HepG2 (cell line): ENCODE results near the gene ALK. TPM values are rescaled to one million over a fixed set of nuclear protein-coding genes. Genes with fewer than 3 reads are reported as not detected.

ENCODE experiments used
- CHD2 ChIP-seq: IDR thresholded peaks from 2 replicates; pipeline ENCODE4 v1.6.1; 2011; ENCODE audit warnings: low read depth, low read length, improper control_type of control experiment
- FLYWCH1 ChIP-seq: sonication (generic); formaldehyde crosslinking; IDR thresholded peaks from 2 replicates; pipeline ENCODE4 v1.8.1; 2023; ENCODE audit warnings: mild to moderate bottlenecking, missing genetic modification reagents
- MED8 ChIP-seq: sonication (generic); formaldehyde crosslinking; IDR thresholded peaks from 2 replicates; pipeline ENCODE4 v1.8.1; 2023; ENCODE audit warnings: mild to moderate bottlenecking, missing genetic modification reagents; ENCODE audit not compliant: insufficient replicate concordance
- RFX3 ChIP-seq: IDR thresholded peaks from 2 replicates; pipeline ENCODE4 v1.6.1; 2016; ENCODE audit warnings: missing biosample characterization, missing genetic modification reagents
- SALL2 ChIP-seq: sonication (generic); formaldehyde crosslinking; IDR thresholded peaks from 2 replicates; pipeline ENCODE4 v1.8.1; 2023; ENCODE audit warnings: mild to moderate bottlenecking, missing genetic modification reagents, inconsistent platforms
- SIX4 ChIP-seq: sonication (generic); formaldehyde crosslinking; IDR thresholded peaks from 2 replicates; pipeline ENCODE4 v1.4.0; 2020; ENCODE audit warnings: missing genetic modification reagents
- SYNCRIP ChIP-seq: fragments of 200-400 bp; formaldehyde crosslinking; IDR thresholded peaks from 2 replicates; pipeline ENCODE4 v1.6.1; 2018; ENCODE audit warnings: mild to moderate bottlenecking, low read depth, low read length; ENCODE audit not compliant: insufficient read depth
- ZNF143 ChIP-seq: sonication (generic); formaldehyde crosslinking; IDR thresholded peaks from 2 replicates; pipeline ENCODE4 v1.4.0; 2020; ENCODE audit warnings: missing genetic modification reagents
- ZSCAN25 ChIP-seq: sonication (generic); formaldehyde crosslinking; IDR thresholded peaks from 2 replicates; pipeline ENCODE4 v1.8.0; 2022; ENCODE audit warnings: mild to moderate bottlenecking, missing genetic modification reagents
- polyA plus RNA-seq, 8 experiments: library from polyadenylated mRNA; depleted of rRNA in 3 of 8; stranded (reverse) in 7 of 8; unstranded in 1 of 8; fragments of >200 nt; fragmentation: Illumina TruSeq in 4 of 8; extraction: Trizol in 4 of 8; gene quantifications; 2 replicates each; pipeline versions ENCODE4 v1.2.1 to v1.2.3, GENCODE V29; 2011 to 2016; ENCODE audit warnings: low read depth in 4 of 8, missing spikeins in 1 of 8, mixed read lengths in 1 of 8; ENCODE audit not compliant: insufficient read depth in 1 of 8
- total RNA-seq, 5 experiments: library from RNA; depleted of rRNA; stranded (reverse); fragments of >200 nt; fragmentation: Illumina TruSeq; extraction: Trizol; gene quantifications; 2 replicates each; pipeline ENCODE4 v1.2.3, GENCODE V29; 2016; ENCODE audit warnings: low read depth in 1 of 5
- TF ChIP-seq, protein P1 (sequence below): sonication (generic); formaldehyde crosslinking; IDR thresholded peaks from 2 replicates; pipeline ENCODE4 v1.4.0; 2020; ENCODE audit warnings: missing genetic modification reagents, borderline replicate concordance
- TF ChIP-seq, protein P2 (sequence below): IDR thresholded peaks from 2 replicates; pipeline ENCODE4 v1.6.1; 2016

ALK gene
- total and polyA plus RNA-seq, 2 of the 13 experiments (the other 11 are each of a cell fraction or from before 2014, with no cell fraction given): not detected

DNA sequence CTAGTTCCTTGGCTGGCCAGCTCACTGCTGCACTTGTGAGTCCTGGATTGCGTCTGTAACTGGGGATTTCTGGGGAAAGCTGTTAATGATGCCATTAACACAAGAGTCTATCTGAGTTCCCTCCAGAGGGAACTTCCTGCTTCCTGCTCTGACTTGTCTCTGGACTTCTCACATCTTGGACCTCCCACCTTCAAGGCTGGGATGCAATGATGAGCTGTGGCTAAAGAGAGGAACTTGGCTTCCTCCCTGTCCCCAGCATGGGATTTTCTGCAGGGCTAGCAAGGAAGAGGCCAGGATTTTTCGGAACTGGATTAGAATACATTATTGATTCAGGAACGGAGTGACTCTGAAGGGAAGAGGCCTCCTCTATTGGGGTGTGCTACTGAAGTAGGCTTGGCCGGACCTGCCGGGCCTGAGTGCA is 650.7 kb downstream of the ALK start (continued):
- TF ChIP-seq ZNF143 (CRISPR knock-in tag) (no peak), SALL2 (CRISPR knock-in tag) (no peak), SYNCRIP (no peak), MED8 (CRISPR knock-in tag) (no peak), FLYWCH1 (CRISPR knock-in tag) (no peak), SIX4 (CRISPR knock-in tag) (no peak), RFX3 (CRISPR knock-in tag) (no peak), ZSCAN25 (CRISPR knock-in tag) (no peak), CHD2 (no peak)
- TF ChIP-seq, protein P1, sequence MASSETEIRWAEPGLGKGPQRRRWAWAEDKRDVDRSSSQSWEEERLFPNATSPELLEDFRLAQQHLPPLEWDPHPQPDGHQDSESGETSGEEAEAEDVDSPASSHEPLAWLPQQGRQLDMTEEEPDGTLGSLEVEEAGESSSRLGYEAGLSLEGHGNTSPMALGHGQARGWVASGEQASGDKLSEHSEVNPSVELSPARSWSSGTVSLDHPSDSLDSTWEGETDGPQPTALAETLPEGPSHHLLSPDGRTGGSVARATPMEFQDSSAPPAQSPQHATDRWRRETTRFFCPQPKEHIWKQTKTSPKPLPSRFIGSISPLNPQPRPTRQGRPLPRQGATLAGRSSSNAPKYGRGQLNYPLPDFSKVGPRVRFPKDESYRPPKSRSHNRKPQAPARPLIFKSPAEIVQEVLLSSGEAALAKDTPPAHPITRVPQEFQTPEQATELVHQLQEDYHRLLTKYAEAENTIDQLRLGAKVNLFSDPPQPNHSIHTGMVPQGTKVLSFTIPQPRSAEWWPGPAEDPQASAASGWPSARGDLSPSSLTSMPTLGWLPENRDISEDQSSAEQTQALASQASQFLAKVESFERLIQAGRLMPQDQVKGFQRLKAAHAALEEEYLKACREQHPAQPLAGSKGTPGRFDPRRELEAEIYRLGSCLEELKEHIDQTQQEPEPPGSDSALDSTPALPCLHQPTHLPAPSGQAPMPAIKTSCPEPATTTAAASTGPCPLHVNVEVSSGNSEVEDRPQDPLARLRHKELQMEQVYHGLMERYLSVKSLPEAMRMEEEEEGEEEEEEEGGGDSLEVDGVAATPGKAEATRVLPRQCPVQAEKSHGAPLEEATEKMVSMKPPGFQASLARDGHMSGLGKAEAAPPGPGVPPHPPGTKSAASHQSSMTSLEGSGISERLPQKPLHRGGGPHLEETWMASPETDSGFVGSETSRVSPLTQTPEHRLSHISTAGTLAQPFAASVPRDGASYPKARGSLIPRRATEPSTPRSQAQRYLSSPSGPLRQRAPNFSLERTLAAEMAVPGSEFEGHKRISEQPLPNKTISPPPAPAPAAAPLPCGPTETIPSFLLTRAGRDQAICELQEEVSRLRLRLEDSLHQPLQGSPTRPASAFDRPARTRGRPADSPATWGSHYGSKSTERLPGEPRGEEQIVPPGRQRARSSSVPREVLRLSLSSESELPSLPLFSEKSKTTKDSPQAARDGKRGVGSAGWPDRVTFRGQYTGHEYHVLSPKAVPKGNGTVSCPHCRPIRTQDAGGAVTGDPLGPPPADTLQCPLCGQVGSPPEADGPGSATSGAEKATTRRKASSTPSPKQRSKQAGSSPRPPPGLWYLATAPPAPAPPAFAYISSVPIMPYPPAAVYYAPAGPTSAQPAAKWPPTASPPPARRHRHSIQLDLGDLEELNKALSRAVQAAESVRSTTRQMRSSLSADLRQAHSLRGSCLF (CRISPR knock-in tag): no peak
- TF ChIP-seq, protein P2, sequence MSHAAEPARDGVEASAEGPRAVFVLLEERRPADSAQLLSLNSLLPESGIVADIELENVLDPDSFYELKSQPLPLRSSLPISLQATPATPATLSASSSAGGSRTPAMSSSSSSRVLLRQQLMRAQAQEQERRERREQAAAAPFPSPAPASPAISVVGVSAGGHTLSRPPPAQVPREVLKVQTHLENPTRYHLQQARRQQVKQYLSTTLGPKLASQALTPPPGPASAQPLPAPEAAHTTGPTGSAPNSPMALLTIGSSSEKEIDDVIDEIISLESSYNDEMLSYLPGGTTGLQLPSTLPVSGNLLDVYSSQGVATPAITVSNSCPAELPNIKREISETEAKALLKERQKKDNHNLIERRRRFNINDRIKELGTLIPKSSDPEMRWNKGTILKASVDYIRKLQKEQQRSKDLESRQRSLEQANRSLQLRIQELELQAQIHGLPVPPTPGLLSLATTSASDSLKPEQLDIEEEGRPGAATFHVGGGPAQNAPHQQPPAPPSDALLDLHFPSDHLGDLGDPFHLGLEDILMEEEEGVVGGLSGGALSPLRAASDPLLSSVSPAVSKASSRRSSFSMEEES (CRISPR knock-in tag): no peak
